Measurements from ENCODE around the gene JDP2.

JDP2 gene

GRCh38 chr14:75479770-75480600 is 52.2 kb downstream of the JDP2 start:
- DNase-seq (ENCODE audit: low spot score) (no peak), FAIRE-seq (no peak)

- FAIRE-seq (no peak), DNase-seq (ENCODE audit: low spot score) (no peak)
Observed at GRCh38 chr14:75482366-75482765, 54.5 kb downstream of the JDP2 start.

- FAIRE-seq (no peak), DNase-seq (ENCODE audit: low spot score) (no peak)
Observed at GRCh38 chr14:75484711-75485429, 57.0 kb downstream of the JDP2 start.

- no peak for FAIRE-seq
- DNase-seq (ENCODE audit: low spot score) = no peak
Observed at GRCh38 chr14:75486318-75486717, 58.5 kb downstream of the JDP2 start.

- FAIRE-seq = no peak
- DNase-seq (ENCODE audit: low spot score) = no peak
Observed at GRCh38 chr14:75487155-75487671, 59.4 kb downstream of the JDP2 start.

GRCh38 chr14:75489480-75489837 is 61.6 kb downstream of the JDP2 start:
- FAIRE-seq = no peak
- no peak for DNase-seq (ENCODE audit: low spot score)

- no peak for DNase-seq (ENCODE audit: low spot score)
- no peak for FAIRE-seq
Observed at GRCh38 chr14:75491376-75491978, 63.7 kb downstream of the JDP2 start.

- no peak for FAIRE-seq
- no peak for DNase-seq (ENCODE audit: low spot score)
Observed at GRCh38 chr14:75492832-75493591, 65.2 kb downstream of the JDP2 start.

GRCh38 chr14:75493592-75494087 is 65.8 kb downstream of the JDP2 start:
- FAIRE-seq (no peak), DNase-seq (ENCODE audit: low spot score) (no peak)

GRCh38 chr14:75494896-75495295 is 67.1 kb downstream of the JDP2 start:
- no peak for FAIRE-seq
- DNase-seq (ENCODE audit: low spot score) = no peak

GRCh38 chr14:75495399-75495798 is 67.6 kb downstream of the JDP2 start:
- DNase-seq (ENCODE audit: low spot score) (no peak), FAIRE-seq (no peak)

- DNase-seq (ENCODE audit: low spot score) = no peak
- FAIRE-seq = no peak
Observed at GRCh38 chr14:75495882-75496281, 68.1 kb downstream of the JDP2 start.

GRCh38 chr14:75496755-75497154 is 68.9 kb downstream of the JDP2 start:
- FAIRE-seq (no peak), DNase-seq (ENCODE audit: low spot score) (no peak)

GRCh38 chr14:75497191-75497590 is 69.4 kb downstream of the JDP2 start:
- DNase-seq (ENCODE audit: low spot score) = no peak
- no peak for FAIRE-seq

- no peak for FAIRE-seq
- no peak for DNase-seq (ENCODE audit: low spot score)
Observed at GRCh38 chr14:75497701-75498100, 69.9 kb downstream of the JDP2 start.

- DNase-seq (ENCODE audit: low spot score) (no peak), FAIRE-seq (no peak)
Observed at GRCh38 chr14:75499084-75499875, 71.5 kb downstream of the JDP2 start.

GRCh38 chr14:75501080-75501479 is 73.3 kb downstream of the JDP2 start:
- FAIRE-seq = no peak

GRCh38 chr14:75504411-75504810 is 76.6 kb downstream of the JDP2 start:
- no peak for FAIRE-seq
- no peak for DNase-seq (ENCODE audit: low spot score)

More at GRCh38 chr14:75501080-75501479, 73.3 kb downstream of the JDP2 start:
- DNase-seq (ENCODE audit: low spot score) = no peak

- no peak for FAIRE-seq
- DNase-seq (ENCODE audit: low spot score) = no peak
Observed at GRCh38 chr14:75506930-75507329, 79.1 kb downstream of the JDP2 start.

GRCh38 chr14:75510547-75510946 is 82.7 kb downstream of the JDP2 start:
- FAIRE-seq (no peak), DNase-seq (ENCODE audit: low spot score) (no peak)
